IPS DF 19.7 (cell line): ENCODE measurements around the gene BCR.
"Not testable (repeated sequence)": the region's sequence is repeated elsewhere in the genome, so short reads cannot be mapped to it uniquely, and the experiment has no call there.

Experiments
- DNase-seq: peaks from one replicate; pipeline ENCODE4 v3.0.0-alpha.2; 2013; ENCODE audit warnings: low read depth, low spot score

BCR gene

GRCh38 chr22:23180301-23180892, at the start of gene BCR:
Gene BCR (plus strand): TSS chr22:23180509. CDS start chr22:23180961, 452 bp downstream.
- DNase-seq, result no peak

GRCh38 chr22:23130697-23131096, 49.6 kb upstream of the BCR start:
- DNase-seq, result no peak

- DNase-seq, result no peak
These were observed 48.4 kb upstream of the BCR start for GRCh38 chr22:23131931-23132330.

GRCh38 chr22:23132376-23133091, 47.8 kb upstream of the BCR start:
- DNase-seq, result no peak

GRCh38 chr22:23133922-23134321, 46.4 kb upstream of the BCR start:
- no peak for DNase-seq

GRCh38 chr22:23136991-23137390, 43.3 kb upstream of the BCR start:
- not testable (repeated sequence) for DNase-seq

- DNase-seq, result no peak
These were observed 42.8 kb upstream of the BCR start for GRCh38 chr22:23137468-23137867.

GRCh38 chr22:23137905-23138561, 42.3 kb upstream of the BCR start:
- DNase-seq, result no peak

- DNase-seq, result no peak
These were observed 41.5 kb upstream of the BCR start for GRCh38 chr22:23138584-23139435.

- DNase-seq, result no peak
These were observed 39.9 kb upstream of the BCR start for GRCh38 chr22:23140385-23140784.

- no peak for DNase-seq
These were observed 37.7 kb upstream of the BCR start for GRCh38 chr22:23142546-23143105.

GRCh38 chr22:23143119-23143518, 37.2 kb upstream of the BCR start:
- DNase-seq, result no peak

GRCh38 chr22:23144432-23144831, 35.9 kb upstream of the BCR start:
- no peak for DNase-seq

GRCh38 chr22:23144932-23145877, 35.1 kb upstream of the BCR start, which contains the start of gene RAB36:
Gene RAB36 (plus strand): TSS chr22:23145477. CDS start chr22:23146617, 1,140 bp downstream.
- DNase-seq, result peak; percentile 94

GRCh38 chr22:23145878-23146470, 34.3 kb upstream of the BCR start:
- no peak for DNase-seq

GRCh38 chr22:23146478-23147205, 33.7 kb upstream of the BCR start:
- no peak for DNase-seq

GRCh38 chr22:23147617-23148387, 32.5 kb upstream of the BCR start:
- no peak for DNase-seq

GRCh38 chr22:23149743-23150238, 30.5 kb upstream of the BCR start:
- no peak for DNase-seq
